T47D (cell line): Measurements from ENCODE around the gene MLLT1.

Source experiments
- DNase-seq, 2 experiments: peaks; one replicate each; pipeline versions ENCODE4 v3.0.0 to v3.0.0-alpha.2; 2011 to 2012; ENCODE audit warnings: low read depth in 1 of 2, low spot score in 1 of 2
- JUND ChIP-seq: IDR thresholded peaks from 2 replicates; pipeline ENCODE4 v1.6.1; 2012; ENCODE audit warnings: low read depth
- in situ Hi-C: cut with HindIII; loops from 2 replicates; pipeline ENCODE4 v1.10.0; 2016; ENCODE audit warnings: low sequenced_read_pairs, low pct_unique_long_range_greater_than_20kb

MLLT1 gene

GRCh38 chr19:6261883-6262282, 17.9 kb downstream of the MLLT1 start:
- in situ Hi-C loops = no loop called here
- no peak for DNase-seq
- TF ChIP-seq JUND = no peak

- DNase-seq = peak in 1 of 2 experiments; percentile 38
- TF ChIP-seq JUND = no peak
Measured at GRCh38 chr19:6260912-6261650, 18.7 kb downstream of the MLLT1 start.

GRCh38 chr19:6260376-6260775, 19.4 kb downstream of the MLLT1 start:
- in situ Hi-C loops = no loop called here
- no peak for TF ChIP-seq JUND
- DNase-seq = no peak

More at GRCh38 chr19:6260912-6261650, 18.7 kb downstream of the MLLT1 start:
- in situ Hi-C loops = no loop called here

- no peak for TF ChIP-seq JUND
- DNase-seq = peak in 1 of 2 experiments; percentile 61
- in situ Hi-C loops = no loop called here
Measured at GRCh38 chr19:6259312-6259861, 20.4 kb downstream of the MLLT1 start.

GRCh38 chr19:6258812-6259311, 20.9 kb downstream of the MLLT1 start:
- no peak for TF ChIP-seq JUND
- DNase-seq = no peak
- in situ Hi-C loops = no loop called here

- DNase-seq = no peak
- in situ Hi-C loops = no loop called here
- no peak for TF ChIP-seq JUND
Measured at GRCh38 chr19:6253954-6254733, 25.6 kb downstream of the MLLT1 start.

GRCh38 chr19:6252066-6252465, 27.7 kb downstream of the MLLT1 start:
- TF ChIP-seq JUND = no peak
- in situ Hi-C loops = no loop called here
- no peak for DNase-seq

- in situ Hi-C loops = no loop called here
Measured at GRCh38 chr19:6250909-6251308, 28.9 kb downstream of the MLLT1 start.

GRCh38 chr19:6250024-6250615, 29.7 kb downstream of the MLLT1 start:
- in situ Hi-C loops = no loop called here
- TF ChIP-seq JUND = no peak
- no peak for DNase-seq

More at GRCh38 chr19:6250909-6251308, 28.9 kb downstream of the MLLT1 start:
- no peak for TF ChIP-seq JUND
- no peak for DNase-seq

GRCh38 chr19:6249296-6249695, 30.5 kb downstream of the MLLT1 start:
- TF ChIP-seq JUND = no peak
- no peak for DNase-seq
- in situ Hi-C loops = no loop called here

GRCh38 chr19:6248844-6249243, 30.9 kb downstream of the MLLT1 start:
- DNase-seq = no peak
- in situ Hi-C loops = no loop called here
- TF ChIP-seq JUND = no peak

GRCh38 chr19:6248341-6248740, 31.4 kb downstream of the MLLT1 start:
- in situ Hi-C loops = no loop called here
- no peak for DNase-seq
- TF ChIP-seq JUND = no peak

- in situ Hi-C loops = no loop called here
- DNase-seq = no peak
Measured at GRCh38 chr19:6247007-6247288, 32.8 kb downstream of the MLLT1 start.

More at GRCh38 chr19:6247007-6247288, 32.8 kb downstream of the MLLT1 start:
- no peak for TF ChIP-seq JUND
